A673 (cell line): Measurements from ENCODE around the gene IFT74. TPM values are rescaled to one million over a fixed set of nuclear protein-coding genes. Genes with fewer than 3 reads are reported as not detected.

Source experiments
- BruUV-seq: library from RNA; stranded (reverse); fragments of 400-500 nt; replicated peaks from 2 replicates; lab custom pipeline; 2021; lab: Mats Ljungman, UMichigan
- CTCF ChIA-PET: fragments of 300-600 bp; sonication (Branson Sonifier 250); formaldehyde crosslinking; loops from one replicate; lab custom pipeline; 2022; ENCODE audit warnings: antibody characterized with exemption; lab: Charles Lee
- POLR2A ChIA-PET: fragments of 300-600 bp; sonication (Branson Sonifier 250); formaldehyde crosslinking; loops from one replicate; lab custom pipeline; 2022; ENCODE audit warnings: antibody characterized with exemption; ENCODE audit not compliant: low non-redundant PET; lab: Charles Lee
- DNase-seq: peaks from one replicate; pipeline ENCODE4 v3.0.0-alpha.2; 2015; ENCODE audit warnings: low spot score
- H3K27ac ChIP-seq: fragments of 200-600 bp; sonication (generic); 2 replicates; pipeline ENCODE4 v1.5.1; 2016; ENCODE audit warnings: mixed run types, low read depth, mild to moderate bottlenecking, mixed read lengths, antibody characterized with exemption, low read length; ENCODE audit not compliant: poor library complexity, severe bottlenecking
- H3K27me3 ChIP-seq: fragments of 200-600 bp; sonication (generic); replicated peaks from 2 replicates; pipeline ENCODE4 v1.6.1; 2017; ENCODE audit warnings: mixed run types, low read depth, mild to moderate bottlenecking, mixed read lengths, antibody characterized with exemption, low read length; ENCODE audit not compliant: insufficient read depth, poor library complexity
- H3K36me3 ChIP-seq: fragments of 200-600 bp; sonication (generic); 2 replicates; pipeline ENCODE4 v1.6.1; 2016; ENCODE audit warnings: mixed run types, mild to moderate bottlenecking, mixed read lengths, antibody characterized with exemption, low read length; ENCODE audit not compliant: insufficient read depth, poor library complexity, severe bottlenecking
- H3K4me1 ChIP-seq: fragments of 200-600 bp; sonication (generic); 2 replicates; pipeline ENCODE4 v1.6.1; 2017; ENCODE audit warnings: mixed run types, mild to moderate bottlenecking, mixed read lengths, antibody characterized with exemption, low read length; ENCODE audit not compliant: insufficient read depth, poor library complexity, severe bottlenecking
- H3K4me3 ChIP-seq: fragments of 200-600 bp; sonication (generic); 2 replicates; pipeline ENCODE4 v1.5.1; 2016; ENCODE audit warnings: low read depth, mixed run types, mild to moderate bottlenecking, mixed read lengths, low read length; ENCODE audit not compliant: poor library complexity, severe bottlenecking
- H3K9me3 ChIP-seq: fragments of 200-600 bp; sonication (generic); 2 replicates; pipeline ENCODE4 v1.6.1; 2016; ENCODE audit warnings: mixed run types, low read depth, mild to moderate bottlenecking, mixed read lengths, antibody characterized with exemption, low read length; ENCODE audit not compliant: poor library complexity, severe bottlenecking
- CTCF ChIP-seq: fragments of 300-800, 200-600 bp; sonication (generic); conservative IDR thresholded peaks from 2 replicates; pipeline ENCODE4 v1.5.1; 2017; ENCODE audit warnings: low read depth, mild to moderate bottlenecking, antibody characterized with exemption, low read length, moderate library complexity, mixed read lengths
- EZH2 ChIP-seq: fragments of 200-600 bp; sonication (generic); IDR thresholded peaks from 2 replicates; pipeline ENCODE4 v1.6.1; 2017; ENCODE audit warnings: borderline replicate concordance, low read depth, mild to moderate bottlenecking, mixed read lengths, antibody characterized with exemption, low read length; ENCODE audit not compliant: poor library complexity, severe bottlenecking
- intact Hi-C: fragments of 100-400 bp; cut with micrococcal nuclease; formaldehyde crosslinking; loops from one replicate; pipeline ENCODE4 v1.10.0; 2022; ENCODE audit not compliant: unreplicated experiment
- total RNA-seq: library from RNA; stranded (reverse); gene quantifications from 2 replicates; pipeline ENCODE4 v1.2.3, GENCODE V29; 2021

IFT74 gene
- total RNA-seq, 1 experiment from 2014 or later = 9.3 TPM

- Histone ChIP-seq H3K27me3 (no peaks in the 10 kb centered on the region), H3K4me1 (no peaks in the 10 kb centered on the region), H3K36me3 (no peaks in the 10 kb centered on the region), H3K4me3 (no peak overlapping the region), H3K27ac (no peak overlapping the region), H3K9me3 (no peaks in the 10 kb centered on the region)
- CTCF ChIA-PET = no interaction called here
- POLR2A ChIA-PET = no interaction called here
- intact Hi-C loops = no loop called here
- no peak for TF ChIP-seq EZH2
- TF ChIP-seq CTCF = no peak
- no peak for DNase-seq
- BruUV-seq = no TSS peak
These were observed 151.0 kb downstream of the IFT74 start for GRCh38 chr9:27107241-27107640.

- DNase-seq = no peak
- TF ChIP-seq CTCF (no peak), EZH2 (no peak)
- no peaks in the 10 kb centered on the region for H3K27me3 ChIP-seq
- no peak within 1 kb of the TSS for H3K27ac ChIP-seq
- CTCF ChIA-PET = no interaction called here
- H3K4me1 ChIP-seq = no peaks in the 10 kb centered on the region
- intact Hi-C loops = no loop called here
- H3K4me3 ChIP-seq = no peak within 1 kb of the TSS
- no TSS peak for BruUV-seq
- no peaks in the 10 kb centered on the region for H3K9me3 ChIP-seq
- no peaks in the 10 kb centered on the region for H3K36me3 ChIP-seq
- POLR2A ChIA-PET = no interaction called here
These were observed 152.8 kb downstream of the IFT74 start, which contains the start of gene TEK for GRCh38 chr9:27108981-27109541. TEK (plus strand) TSS chr9:27109225; CDS start chr9:27109591, 366 bp downstream.

DNA sequence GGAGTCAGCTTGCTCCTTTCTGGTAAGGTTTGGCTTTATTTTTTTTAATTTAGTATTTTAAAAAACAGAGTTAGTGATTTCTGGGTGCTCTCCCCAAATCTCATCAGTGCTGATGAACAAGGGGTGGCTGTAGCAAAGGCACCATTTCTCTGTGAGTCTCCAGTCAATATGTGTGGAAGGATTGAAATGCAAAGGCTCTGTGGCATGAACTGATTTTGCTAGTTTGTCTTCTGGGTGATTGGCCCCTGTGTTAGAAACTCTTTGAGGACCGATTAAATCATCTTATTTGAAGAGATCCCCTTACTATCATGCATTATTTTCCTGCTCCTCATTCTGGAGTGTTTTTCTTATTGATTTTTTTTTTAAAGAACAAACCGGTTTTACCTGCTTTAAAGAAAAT lies 153.4 kb downstream of the IFT74 start:
- POLR2A ChIA-PET = no interaction called here
- TF ChIP-seq EZH2 = no peak
- no peak for TF ChIP-seq CTCF
- H3K36me3 ChIP-seq = no peaks in the 10 kb centered on the region
- H3K4me3 ChIP-seq = no peak overlapping the region
- H3K4me1 ChIP-seq = no peaks in the 10 kb centered on the region
- intact Hi-C loops = no loop called here
- no peak overlapping the region for H3K27ac ChIP-seq
- no peaks in the 10 kb centered on the region for H3K27me3 ChIP-seq
- no peak for DNase-seq
- CTCF ChIA-PET = no interaction called here
- H3K9me3 ChIP-seq = no peaks in the 10 kb centered on the region
- BruUV-seq = no TSS peak
